PFSK-1 (cell line): ENCODE measurements around the gene RAB31.

Experiments used
- FOXP2 ChIP-seq: optimal IDR thresholded peaks from 2 replicates; pipeline ENCODE3; 2011; ENCODE audit warnings: borderline replicate concordance, control low read depth, inconsistent platforms; ENCODE audit not compliant: insufficient read depth; ENCODE audit errors: extremely low read length, extremely low read depth
- POLR2AphosphoS5 ChIP-seq: IDR thresholded peaks from 2 replicates; pipeline ENCODE4 v1.6.1; 2012; ENCODE audit warnings: low read depth, mild to moderate bottlenecking, control low read depth, low read length, moderate library complexity
- SIN3A ChIP-seq: IDR thresholded peaks from 2 replicates; pipeline ENCODE4 v1.6.1; 2012; ENCODE audit warnings: mild to moderate bottlenecking, low read length, moderate library complexity, borderline replicate concordance; ENCODE audit not compliant: insufficient read depth
- TAF1 ChIP-seq: IDR thresholded peaks from 2 replicates; pipeline ENCODE4 v1.6.1; 2012; ENCODE audit warnings: low read length, control low read depth, borderline replicate concordance; ENCODE audit not compliant: insufficient read depth
- TF ChIP-seq, protein P1 (sequence below), 2 experiments: IDR thresholded peaks; 2 replicates each; pipeline versions ENCODE4 v1.6.1 to v1.8.0; 2011 to 2012; ENCODE audit warnings: low read depth in 2 of 2, low read length in 2 of 2, control low read depth in 1 of 2, inconsistent platforms in 1 of 2, mild to moderate bottlenecking in 1 of 2, moderate library complexity in 1 of 2; ENCODE audit not compliant: insufficient read depth in 1 of 2

RAB31 gene

DNA sequence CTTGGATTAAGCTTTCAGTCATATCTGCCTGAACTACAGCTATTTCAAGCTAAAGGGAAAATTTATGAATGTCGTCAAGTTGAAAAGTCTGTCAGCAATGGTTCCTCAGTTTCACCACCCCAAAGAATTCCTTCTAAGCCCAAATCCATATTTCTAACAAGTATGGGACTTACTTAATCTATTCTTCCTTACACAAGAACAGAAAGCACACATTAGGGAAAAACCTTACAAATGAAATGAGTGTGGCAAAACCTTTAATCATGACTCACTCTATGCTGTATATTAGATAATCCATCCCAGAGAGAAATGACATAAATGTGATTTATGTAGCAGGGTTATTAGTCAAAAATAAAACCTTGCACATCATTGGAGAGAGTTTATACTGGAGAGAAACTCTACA, 78.9 kb downstream of the RAB31 start:
- TF ChIP-seq TAF1 = no peak
- no peak for TF ChIP-seq SIN3A
- TF ChIP-seq FOXP2 = no peak
- TF ChIP-seq, protein P1, sequence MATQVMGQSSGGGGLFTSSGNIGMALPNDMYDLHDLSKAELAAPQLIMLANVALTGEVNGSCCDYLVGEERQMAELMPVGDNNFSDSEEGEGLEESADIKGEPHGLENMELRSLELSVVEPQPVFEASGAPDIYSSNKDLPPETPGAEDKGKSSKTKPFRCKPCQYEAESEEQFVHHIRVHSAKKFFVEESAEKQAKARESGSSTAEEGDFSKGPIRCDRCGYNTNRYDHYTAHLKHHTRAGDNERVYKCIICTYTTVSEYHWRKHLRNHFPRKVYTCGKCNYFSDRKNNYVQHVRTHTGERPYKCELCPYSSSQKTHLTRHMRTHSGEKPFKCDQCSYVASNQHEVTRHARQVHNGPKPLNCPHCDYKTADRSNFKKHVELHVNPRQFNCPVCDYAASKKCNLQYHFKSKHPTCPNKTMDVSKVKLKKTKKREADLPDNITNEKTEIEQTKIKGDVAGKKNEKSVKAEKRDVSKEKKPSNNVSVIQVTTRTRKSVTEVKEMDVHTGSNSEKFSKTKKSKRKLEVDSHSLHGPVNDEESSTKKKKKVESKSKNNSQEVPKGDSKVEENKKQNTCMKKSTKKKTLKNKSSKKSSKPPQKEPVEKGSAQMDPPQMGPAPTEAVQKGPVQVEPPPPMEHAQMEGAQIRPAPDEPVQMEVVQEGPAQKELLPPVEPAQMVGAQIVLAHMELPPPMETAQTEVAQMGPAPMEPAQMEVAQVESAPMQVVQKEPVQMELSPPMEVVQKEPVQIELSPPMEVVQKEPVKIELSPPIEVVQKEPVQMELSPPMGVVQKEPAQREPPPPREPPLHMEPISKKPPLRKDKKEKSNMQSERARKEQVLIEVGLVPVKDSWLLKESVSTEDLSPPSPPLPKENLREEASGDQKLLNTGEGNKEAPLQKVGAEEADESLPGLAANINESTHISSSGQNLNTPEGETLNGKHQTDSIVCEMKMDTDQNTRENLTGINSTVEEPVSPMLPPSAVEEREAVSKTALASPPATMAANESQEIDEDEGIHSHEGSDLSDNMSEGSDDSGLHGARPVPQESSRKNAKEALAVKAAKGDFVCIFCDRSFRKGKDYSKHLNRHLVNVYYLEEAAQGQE (IDR thresholded peaks at IDR 0.05; ENCODE audit: insufficient read depth in 1 of 2, low read depth in 2 of 2, low read length in 2 of 2) = no peak
- no peak for TF ChIP-seq POLR2AphosphoS5

DNA sequence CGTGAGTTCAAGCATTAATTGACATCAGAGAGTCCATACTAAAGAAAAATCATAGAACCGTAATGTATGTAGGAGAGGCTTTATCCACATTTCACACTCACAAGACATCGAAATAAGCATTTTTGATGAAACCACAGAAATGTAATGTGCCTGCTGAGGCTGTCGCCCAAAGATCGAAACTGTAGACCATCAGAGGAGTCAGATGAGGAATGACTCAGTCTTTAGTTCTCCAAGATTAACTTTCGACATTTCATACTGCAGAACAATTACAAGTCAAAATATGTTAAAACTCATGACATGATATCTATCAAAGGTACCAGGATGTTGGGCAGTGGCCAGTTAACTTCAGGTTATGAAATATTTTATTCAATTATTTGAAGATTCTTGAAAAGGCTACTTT, 79.6 kb downstream of the RAB31 start:
- TF ChIP-seq, protein P1 (IDR thresholded peaks at IDR 0.05; ENCODE audit: insufficient read depth in 1 of 2, low read depth in 2 of 2, low read length in 2 of 2) = no peak
- TF ChIP-seq FOXP2 (no peak), TAF1 (no peak), POLR2AphosphoS5 (no peak), SIN3A (no peak)

DNA sequence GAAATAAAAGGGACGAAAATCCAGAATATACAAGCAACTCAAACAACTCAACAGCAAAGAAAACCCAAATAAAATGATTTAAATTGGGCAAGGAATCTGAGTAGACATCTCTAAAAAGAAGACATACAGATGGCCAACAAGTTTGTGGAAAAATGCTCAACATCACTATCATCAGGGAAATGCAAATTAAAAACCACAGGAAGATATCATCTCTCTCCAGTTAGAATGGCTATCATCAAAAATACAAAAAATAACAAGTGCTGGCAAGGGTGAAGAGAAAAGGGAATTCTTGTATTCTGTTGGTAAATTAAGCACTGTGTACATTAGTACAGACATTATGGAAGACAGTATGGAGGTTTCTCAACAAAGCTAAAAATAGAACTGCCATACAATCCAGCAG, 80.0 kb downstream of the RAB31 start:
- TF ChIP-seq TAF1 = no peak
- TF ChIP-seq FOXP2 = no peak
- TF ChIP-seq, protein P1 (IDR thresholded peaks at IDR 0.05; ENCODE audit: insufficient read depth in 1 of 2, low read depth in 2 of 2, low read length in 2 of 2) = no peak
- no peak for TF ChIP-seq POLR2AphosphoS5
- TF ChIP-seq SIN3A = no peak

DNA sequence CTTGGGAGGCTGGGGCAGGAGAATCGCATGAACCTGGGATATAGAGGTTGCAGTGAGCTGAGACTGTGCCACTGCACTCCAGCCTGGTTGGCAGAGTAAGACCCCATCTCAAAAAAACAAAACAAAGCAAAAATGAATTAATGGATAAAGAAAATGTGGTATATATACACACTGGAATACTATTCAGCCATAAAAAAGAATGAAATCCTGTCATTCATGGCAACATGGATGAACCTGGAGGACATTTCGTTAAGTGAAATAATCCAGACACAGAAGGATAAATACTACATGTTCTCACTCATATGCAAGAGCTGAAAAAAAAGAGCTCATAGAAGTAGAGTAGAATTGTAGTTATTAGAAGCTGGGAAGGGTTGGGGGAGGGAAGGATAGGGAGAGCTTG, 80.8 kb downstream of the RAB31 start:
- no peak for TF ChIP-seq POLR2AphosphoS5
- no peak for TF ChIP-seq FOXP2
- no peak for TF ChIP-seq SIN3A
- TF ChIP-seq, protein P1 (IDR thresholded peaks at IDR 0.05; ENCODE audit: insufficient read depth in 1 of 2, low read depth in 2 of 2, low read length in 2 of 2) = no peak
- no peak for TF ChIP-seq TAF1

DNA sequence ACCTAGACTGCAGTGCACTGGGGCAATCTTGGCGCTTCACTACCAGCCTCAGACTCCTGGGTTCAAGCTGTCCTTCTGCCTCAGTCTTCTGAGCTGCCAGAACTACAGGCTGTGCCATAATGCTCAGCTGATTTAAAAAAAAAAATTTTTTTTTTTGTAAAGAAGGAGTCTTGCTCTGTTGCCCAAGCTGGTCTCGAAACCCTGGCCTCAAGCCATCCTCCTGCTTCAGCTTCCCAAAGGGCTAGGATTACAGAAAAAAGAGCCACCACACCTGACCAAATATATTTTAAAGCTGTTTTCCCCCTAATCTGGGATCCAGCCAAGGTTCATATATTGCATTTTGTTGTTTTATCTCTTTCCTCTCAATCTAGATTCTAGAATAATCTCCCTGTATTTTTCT, 82.2 kb downstream of the RAB31 start:
- no peak for TF ChIP-seq SIN3A
- no peak for TF ChIP-seq FOXP2
- TF ChIP-seq TAF1 = no peak
- TF ChIP-seq, protein P1 (IDR thresholded peaks at IDR 0.05; ENCODE audit: insufficient read depth in 1 of 2, low read depth in 2 of 2, low read length in 2 of 2) = no peak
- TF ChIP-seq POLR2AphosphoS5 = no peak
